ENCODE measurements around the gene ZCCHC12.
A peak's percentile ranks its signal among the peaks of the same experiment; 100 is the strongest.
"Not testable (repeated sequence)": the region's sequence is repeated elsewhere in the genome, so short reads cannot be mapped to it uniquely, and the experiment has no call there.

ZCCHC12 gene

DNA sequence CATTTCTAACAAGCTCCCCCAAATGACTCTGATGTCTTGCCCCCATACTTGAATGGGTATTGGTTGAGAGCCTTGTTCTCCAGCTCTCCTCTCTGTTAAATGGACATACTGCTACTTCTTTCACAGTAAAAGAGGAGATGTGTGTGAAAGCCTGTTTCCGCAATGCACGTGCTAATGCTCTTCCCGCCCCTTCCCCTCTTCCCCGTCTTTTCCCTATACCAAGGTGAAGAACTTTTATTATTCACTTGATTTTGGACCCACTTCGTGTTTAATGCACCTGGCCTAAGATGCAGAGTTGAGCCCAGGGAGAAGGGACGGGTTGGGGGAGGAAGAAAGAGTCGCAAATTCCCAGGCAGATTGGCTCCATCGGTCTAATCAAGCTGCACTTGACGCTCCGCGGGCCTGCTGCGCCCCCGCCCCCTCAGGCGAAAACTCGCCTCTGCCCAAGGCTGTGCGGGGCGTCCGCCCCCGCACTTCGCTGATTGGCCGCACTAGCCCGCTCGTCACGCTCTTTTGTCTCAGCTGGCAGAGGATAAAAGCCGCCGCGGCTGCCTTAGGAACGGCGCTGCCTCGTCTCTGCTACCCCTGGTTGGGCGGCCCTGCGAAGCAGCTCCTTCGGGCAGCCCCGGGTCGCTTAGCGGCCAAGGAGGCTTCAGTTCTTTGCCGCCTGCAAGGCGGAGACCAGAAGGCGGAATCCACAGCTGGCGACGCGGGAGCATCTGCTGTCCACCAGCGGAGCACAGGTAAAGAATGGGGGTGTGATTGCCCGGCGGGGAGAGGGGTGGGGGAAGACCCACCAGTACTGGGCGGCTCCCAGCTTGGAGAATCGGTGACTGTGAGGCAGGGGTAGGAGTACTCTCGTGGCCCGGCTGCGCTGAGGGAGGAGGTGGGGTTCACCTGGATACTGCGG is at the start of gene ZCCHC12:
TSS of gene ZCCHC12 (plus strand) at position 562 of the 910 bp plus-strand sequence. CDS start 1,421 bp downstream, outside the sequence.
- DNase-seq, result peak; percentile 4

DNA sequence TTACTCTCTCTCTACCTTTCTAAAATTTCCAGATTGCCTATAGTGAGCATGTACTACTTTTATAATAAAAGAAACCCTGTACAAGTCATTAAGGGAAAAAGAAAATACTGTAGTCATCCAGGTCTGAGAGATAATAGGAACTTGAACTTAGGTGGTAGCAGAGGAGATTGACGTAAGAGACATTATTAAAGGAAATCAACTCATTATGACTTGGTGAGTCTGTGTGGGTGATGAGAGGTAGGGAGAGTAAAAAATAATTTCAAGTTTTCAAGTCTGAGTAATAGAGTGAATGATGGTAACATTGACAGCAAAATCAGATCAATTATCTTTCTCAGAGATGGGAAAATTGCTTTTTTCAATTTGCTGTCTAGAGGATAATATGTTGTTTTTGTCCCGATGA is 44.0 kb upstream of the ZCCHC12 start:
- no peak for DNase-seq

DNA sequence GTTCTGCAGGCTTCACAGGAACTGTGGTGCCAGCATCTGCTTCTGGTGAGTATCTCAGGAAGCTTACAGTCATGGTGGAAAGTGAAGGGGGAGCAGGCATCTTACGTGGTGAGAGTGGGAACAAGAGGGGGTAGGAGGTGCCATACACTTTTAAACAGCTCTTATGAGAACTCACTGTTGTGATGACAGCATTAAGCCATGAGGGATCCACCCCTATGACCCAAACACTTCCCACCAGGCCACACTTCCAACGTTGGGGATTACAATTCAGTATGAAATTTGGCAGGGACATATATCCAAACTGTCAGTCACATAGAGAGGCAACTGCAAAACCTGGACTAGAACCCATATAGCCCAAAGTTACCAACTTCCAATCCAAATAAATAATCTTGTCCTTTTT is 43.1 kb upstream of the ZCCHC12 start:
- DNase-seq, result no peak

GRCh38 chrX:118780911-118781310 is 42.7 kb upstream of the ZCCHC12 start:
- DNase-seq, result no peak

DNA sequence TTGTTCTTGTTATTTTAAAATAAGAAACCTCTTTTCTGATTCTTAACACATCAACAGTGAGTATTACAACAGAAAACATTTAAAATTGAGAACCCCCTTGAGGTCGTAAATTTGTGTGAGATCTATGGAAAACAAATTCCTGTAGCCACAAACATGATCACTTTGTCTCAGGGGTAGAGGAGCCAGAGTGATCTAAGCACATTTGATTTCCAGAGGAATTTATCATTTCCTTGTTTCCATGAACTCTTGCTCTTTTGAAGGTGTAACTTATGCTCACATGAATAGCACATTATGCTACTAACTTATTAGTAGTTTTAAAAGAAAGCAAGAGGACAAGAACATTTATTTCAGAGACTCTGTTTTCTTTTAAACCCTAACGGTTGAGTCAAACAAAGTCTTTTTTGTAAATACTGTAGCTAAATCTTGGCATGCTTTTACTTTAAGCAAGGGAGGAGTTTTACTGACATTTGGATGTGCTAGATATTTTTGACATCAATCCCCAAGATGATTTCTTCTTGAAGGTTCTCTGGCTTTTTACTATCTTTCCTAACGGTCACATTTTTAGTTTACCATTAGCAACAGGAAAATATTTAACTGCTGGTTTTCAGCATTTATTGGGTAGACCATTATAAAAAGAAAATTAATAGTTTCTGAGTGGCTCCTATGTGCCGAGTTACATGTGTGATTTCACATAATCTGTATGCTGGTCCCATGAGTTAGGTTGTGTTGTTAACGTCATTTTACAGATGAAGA is 27.9 kb upstream of the ZCCHC12 start:
- DNase-seq, result no peak

DNA sequence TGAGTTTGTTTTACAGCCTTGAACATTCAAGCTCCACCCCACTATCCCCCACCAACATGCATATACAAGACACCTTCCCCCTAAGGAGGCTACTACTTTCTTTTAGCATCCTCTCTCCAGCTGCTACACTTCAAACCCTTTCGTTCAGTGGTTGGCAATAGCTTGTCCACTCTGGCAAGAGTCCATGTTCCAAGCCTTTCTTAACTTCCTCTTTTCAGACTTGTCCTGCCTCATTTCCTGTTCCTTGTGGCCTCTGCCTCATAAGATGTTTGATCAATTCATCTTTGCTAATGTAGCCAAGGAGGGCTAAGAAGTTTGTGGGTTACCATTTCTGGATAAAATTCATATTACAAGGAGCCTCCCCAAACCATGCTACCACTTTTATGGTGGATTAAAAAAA is 20.8 kb upstream of the ZCCHC12 start:
- DNase-seq, result no peak

GRCh38 chrX:118807151-118808017 is 16.2 kb upstream of the ZCCHC12 start:
- DNase-seq, result no peak

- not testable (repeated sequence) for DNase-seq
These were observed 6.4 kb upstream of the ZCCHC12 start for GRCh38 chrX:118817257-118817656.

GRCh38 chrX:118824173-118824730 is 628 bp downstream of the ZCCHC12 start:
- DNase-seq, result no peak

DNA sequence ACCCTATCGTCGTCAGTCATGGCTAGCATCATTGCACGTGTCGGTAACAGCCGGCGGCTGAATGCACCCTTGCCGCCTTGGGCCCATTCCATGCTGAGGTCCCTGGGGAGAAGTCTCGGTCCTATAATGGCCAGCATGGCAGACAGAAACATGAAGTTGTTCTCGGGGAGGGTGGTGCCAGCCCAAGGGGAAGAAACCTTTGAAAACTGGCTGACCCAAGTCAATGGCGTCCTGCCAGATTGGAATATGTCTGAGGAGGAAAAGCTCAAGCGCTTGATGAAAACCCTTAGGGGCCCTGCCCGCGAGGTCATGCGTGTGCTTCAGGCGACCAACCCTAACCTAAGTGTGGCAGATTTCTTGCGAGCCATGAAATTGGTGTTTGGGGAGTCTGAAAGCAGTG is 1.6 kb downstream of the ZCCHC12 start:
- DNase-seq, result no peak

DNA sequence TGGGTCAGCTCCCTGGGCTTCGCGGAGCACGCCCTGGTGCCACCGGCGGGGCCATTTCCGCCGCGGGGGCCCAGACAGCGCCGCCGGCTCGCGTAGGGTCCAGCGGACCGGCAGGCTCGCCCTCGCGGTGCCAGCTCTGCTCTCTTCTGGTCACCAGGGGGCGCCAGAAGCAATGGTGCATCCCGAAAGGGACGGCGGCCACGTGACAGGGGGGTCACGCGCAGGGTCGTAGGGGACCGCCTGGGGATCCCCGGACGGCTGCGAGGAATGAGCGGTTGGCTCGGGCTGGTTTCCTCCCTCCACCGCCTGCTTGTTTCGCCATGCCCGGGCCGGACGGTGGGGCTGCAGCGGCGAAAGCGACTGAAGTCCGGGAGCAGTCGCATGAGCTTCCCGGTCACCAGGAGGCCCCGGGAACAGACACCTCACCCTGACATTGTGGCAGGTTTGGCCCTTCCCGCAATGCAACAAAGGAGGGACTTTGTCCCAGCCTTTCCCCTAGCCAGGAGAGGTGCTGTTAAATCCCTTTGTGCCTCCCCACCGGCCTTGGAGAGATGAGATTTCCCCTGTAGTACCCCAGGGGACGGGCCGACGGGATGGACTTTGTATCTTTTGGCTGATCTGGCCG is 15.8 kb downstream of the ZCCHC12 start:
- DNase-seq, result peak; percentile 16

GRCh38 chrX:118847676-118848075 is 24.1 kb downstream of the ZCCHC12 start:
- DNase-seq, result no peak

GRCh38 chrX:118853596-118853995 is 30.0 kb downstream of the ZCCHC12 start:
- DNase-seq, result no peak

DNA sequence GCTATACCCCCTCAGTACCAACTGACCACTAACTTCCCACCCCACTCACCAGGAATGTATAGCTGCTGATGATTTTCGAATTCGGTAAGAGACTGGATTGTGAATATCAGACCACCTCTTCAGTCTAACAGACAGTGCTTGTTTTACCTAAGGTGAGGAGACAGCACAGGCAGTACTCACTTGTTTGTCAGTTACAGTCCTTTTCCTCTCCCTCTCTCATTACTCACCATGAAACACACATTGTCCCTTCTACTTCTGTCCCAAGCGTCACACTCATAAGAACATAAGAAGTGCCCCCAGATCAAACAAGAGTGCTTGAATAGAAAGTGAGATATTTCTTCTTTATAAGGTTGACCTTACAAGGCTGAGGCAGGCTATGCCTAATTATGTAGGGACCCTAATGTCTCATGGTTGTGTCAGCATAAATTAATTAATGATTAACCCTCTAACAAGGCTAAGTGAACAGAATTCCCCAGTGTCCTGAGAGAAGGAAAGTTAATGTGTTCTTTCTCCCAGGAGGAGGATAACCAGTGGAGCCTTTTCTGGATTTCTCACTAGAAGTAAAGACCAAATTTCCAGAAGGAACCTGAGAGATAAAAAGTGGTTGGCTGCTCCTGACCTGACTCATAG is 32.2 kb downstream of the ZCCHC12 start:
- no peak for DNase-seq

DNA sequence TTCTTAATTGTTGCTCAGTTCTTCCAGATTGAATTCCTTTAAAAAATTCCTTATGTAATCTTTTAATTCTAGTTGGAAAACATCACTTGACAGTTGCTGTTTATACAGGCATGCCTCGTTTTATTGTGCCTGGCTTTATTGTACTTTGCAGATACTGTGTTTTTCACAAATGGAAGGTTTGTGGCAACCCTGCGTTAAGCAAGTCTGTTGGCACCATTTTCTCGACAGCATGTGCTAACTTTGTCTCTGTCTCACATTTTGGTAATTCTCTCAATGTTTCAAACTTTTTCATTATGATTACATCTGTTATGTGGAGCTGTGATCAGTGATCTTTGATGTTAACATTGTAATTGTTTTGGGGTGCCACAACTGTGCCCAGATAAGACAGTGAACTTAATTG is 33.4 kb downstream of the ZCCHC12 start:
- no peak for DNase-seq

DNA sequence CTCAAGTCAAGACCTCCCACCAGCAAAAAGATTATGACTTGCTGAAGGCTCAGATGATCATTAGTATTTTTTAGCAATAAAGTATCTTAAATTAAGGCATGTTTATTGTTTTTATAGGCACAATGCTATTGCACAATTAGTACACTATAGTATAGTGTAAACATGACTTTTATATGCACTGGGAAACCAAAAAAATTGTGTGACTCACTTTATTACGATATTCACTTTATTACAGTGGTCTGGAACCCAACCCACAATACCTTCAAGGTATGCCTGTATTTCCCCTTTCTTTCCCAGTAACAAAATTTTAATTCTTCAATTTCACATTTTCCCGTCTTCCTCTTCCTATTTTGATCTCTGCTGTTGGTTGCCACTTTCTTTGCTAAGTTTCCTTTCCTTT is 37.7 kb downstream of the ZCCHC12 start:
- no peak for DNase-seq

DNA sequence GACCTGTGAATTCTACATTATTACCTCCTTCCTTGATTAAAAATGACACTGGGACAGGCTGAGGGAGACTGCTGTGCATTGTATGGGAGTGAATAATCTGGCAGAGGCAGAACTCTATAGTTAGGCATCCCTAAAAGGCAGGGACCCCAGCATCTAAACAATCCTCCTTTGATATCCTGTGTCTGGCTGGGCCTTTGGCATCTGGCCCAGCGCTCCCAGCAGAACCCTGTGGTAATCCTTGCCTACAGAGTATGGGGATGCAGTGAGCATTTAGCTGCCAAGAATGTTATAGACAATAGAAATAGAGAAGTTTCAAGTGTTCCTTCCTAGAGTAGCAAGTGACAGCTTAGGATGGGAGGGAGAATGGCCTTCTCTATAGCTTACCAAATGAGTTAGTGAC is 38.5 kb downstream of the ZCCHC12 start:
- DNase-seq, result no peak

GRCh38 chrX:118862979-118863378 is 39.4 kb downstream of the ZCCHC12 start:
- no peak for DNase-seq

GRCh38 chrX:118864063-118864635 is 40.5 kb downstream of the ZCCHC12 start:
- DNase-seq, result no peak

GRCh38 chrX:118865231-118865630 is 41.6 kb downstream of the ZCCHC12 start:
- no peak for DNase-seq

- no peak for DNase-seq
These were observed 43.6 kb downstream of the ZCCHC12 start for GRCh38 chrX:118867251-118867650.

Measured in activated effector memory CD4-positive, alpha-beta T cell treated with Interleukin-2 at 50 U/mL for 16 hours (primary cell).